ENCODE results near the gene FBXO8.

DNA sequence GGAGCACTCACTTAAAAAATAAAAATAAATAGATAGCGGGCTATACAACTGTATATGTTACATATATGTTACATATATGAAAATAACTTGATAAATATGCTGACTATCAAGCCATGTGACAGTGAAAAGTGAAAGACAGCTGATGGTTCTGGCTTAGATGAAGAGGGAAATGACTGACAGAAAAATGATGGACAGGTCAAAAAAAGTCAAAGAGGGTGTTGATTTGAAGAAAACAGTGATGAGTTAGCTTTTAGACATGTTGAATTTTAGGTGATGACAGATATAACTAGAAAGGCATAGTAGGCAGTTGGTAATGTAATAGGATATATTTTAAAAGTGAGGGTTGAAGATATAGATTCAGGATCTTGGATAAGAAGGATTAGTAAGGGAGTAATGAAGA is 37.8 kb downstream of the FBXO8 start:
- TF ChIP-seq, protein P1, sequence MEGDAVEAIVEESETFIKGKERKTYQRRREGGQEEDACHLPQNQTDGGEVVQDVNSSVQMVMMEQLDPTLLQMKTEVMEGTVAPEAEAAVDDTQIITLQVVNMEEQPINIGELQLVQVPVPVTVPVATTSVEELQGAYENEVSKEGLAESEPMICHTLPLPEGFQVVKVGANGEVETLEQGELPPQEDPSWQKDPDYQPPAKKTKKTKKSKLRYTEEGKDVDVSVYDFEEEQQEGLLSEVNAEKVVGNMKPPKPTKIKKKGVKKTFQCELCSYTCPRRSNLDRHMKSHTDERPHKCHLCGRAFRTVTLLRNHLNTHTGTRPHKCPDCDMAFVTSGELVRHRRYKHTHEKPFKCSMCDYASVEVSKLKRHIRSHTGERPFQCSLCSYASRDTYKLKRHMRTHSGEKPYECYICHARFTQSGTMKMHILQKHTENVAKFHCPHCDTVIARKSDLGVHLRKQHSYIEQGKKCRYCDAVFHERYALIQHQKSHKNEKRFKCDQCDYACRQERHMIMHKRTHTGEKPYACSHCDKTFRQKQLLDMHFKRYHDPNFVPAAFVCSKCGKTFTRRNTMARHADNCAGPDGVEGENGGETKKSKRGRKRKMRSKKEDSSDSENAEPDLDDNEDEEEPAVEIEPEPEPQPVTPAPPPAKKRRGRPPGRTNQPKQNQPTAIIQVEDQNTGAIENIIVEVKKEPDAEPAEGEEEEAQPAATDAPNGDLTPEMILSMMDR (IDR thresholded peaks at IDR 0.05) = no peak
- TF ChIP-seq POLR2A (IDR thresholded peaks at IDR 0.05) = no peak
